Eye (tissue), 1 donor: ENCODE results near the gene DGCR8.
"Not testable (repeated sequence)": the region's sequence is repeated elsewhere in the genome, so short reads cannot be mapped to it uniquely, and the experiment has no call there.

ENCODE experiments used
- DNase-seq: peaks from one replicate; pipeline ENCODE4 v3.0.0-alpha.2; 2015

Gene DGCR8

DNA sequence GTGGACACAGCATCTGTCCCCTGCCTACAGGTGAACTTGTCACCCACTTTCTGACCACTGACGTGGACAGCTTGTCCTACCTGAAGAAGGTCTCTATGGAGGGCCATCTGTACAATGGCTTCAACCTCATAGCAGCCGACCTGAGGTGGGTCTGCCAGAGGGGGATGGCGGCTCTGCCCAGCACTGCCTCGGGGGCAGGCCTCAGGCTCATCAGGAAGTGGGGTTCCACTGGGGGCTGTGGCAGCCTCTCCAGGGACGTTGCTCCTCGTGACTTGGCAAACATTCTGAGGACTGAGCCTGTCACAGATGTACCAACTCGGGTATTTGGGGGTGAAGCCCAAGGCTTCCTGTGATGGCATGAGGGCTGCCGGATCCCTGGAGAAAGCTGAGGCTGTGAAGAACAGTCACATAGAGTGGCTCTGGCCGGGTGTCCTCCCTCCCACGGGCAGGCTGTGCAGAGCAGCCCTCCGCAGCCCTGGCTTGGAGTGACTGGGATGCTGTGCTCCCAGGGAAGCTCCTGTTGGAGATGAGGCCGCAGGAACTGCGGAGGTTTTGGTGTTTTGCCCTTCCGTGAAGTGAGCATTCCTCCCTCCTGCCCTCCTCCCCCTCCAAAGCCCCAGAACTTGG lies 26.5 kb upstream of the DGCR8 start:
- no peak for DNase-seq

DNA sequence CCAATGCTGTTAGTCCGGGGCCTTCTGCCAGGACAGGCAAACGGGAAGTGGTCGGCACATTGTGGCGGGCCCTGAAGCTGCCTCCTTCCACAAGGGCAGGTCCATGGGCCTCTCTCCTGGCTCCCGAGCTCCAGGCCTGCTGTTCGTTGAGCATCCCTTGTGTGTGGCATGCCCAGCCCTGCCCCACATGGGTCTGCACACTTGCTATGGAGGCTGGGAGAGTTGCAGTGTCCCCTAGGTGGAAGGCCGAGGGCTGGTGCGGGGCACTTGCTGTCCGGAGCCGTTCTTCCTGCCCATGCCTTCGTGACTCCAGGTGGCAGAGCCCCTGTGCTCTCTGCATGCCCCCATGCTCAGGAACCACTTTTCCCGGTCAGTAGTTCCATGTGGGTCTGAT lies 26.0 kb upstream of the DGCR8 start:
- no peak for DNase-seq

DNA sequence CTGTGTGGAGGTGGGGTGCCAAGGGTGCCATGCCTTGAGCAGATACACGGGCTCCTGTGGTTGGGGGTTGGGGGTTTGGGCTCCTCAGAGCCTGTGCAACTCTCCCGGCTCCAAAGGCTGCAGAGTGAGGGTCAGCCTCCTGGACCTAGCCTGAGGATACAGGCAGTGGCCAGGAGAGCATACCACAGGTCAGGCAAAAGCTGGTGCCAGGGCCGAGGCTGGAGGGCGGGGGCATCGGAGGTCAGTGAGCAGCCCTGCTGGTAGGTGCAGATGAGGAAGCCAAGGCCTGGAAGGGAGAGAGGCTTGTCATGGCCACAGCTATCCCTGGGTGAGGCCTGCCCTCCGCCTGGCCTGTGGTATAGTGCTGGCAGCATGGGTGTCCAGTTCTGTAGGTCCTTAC lies 25.6 kb upstream of the DGCR8 start:
- DNase-seq: no peak

DNA sequence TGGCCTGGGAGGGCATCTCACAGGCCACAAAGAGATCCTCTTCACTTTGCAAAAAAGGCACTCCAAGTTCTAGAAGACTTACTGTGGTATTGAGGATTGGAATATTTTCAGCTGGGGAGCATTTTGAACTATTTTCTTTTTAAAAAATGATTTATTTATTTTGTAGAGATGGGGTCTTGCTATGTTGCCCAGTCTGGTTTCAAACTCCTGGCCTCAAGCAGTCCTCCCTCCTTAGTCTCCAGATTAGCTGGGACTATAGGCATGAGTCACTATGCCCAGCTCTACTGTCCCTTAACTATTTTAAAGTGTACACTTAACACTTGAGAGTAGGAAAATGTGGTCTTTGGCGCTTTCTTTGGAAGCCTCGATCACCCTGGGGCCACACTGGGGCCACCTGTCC lies 24.9 kb upstream of the DGCR8 start:
- DNase-seq: no peak

DNA sequence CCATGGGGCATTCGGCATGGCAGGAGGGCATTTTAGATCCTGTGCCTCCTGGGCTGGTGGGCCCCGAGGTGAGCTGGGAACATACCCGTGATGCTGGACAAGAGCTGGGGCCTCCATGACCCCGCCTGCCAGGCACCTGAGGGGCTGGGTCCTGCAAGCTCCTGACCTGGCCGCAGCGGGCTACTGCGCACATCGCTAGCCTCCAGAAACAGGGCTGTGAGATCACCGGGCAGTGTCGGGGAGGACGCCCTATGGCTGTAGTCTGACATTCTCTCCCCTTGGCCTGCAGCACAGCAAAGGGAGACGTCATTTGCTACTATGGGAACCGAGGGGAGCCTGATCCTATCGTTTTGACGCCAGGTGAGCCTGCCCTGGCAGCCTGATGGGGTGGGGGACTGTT lies 24.4 kb upstream of the DGCR8 start:
- no peak for DNase-seq

DNA sequence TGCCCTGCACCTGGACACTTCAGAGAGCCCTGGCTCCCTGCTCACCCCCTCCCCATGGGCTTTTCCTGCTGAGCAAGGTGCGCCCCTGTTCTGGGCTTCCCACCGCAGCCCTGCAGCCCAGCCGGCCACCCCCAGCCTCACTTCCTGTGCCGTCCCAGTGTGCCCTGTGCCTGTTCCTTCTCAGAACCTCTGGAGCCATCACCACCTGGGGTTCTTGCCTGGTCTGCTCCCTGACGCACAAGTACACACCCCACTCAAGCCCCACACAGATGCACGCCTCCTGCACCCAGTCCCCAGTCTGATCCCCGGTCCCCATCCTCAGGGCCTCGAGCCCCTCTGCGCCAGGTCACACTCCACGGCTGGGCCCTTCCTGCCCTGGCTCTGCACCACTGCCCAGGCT lies 23.9 kb upstream of the DGCR8 start:
- DNase-seq: no peak

DNA sequence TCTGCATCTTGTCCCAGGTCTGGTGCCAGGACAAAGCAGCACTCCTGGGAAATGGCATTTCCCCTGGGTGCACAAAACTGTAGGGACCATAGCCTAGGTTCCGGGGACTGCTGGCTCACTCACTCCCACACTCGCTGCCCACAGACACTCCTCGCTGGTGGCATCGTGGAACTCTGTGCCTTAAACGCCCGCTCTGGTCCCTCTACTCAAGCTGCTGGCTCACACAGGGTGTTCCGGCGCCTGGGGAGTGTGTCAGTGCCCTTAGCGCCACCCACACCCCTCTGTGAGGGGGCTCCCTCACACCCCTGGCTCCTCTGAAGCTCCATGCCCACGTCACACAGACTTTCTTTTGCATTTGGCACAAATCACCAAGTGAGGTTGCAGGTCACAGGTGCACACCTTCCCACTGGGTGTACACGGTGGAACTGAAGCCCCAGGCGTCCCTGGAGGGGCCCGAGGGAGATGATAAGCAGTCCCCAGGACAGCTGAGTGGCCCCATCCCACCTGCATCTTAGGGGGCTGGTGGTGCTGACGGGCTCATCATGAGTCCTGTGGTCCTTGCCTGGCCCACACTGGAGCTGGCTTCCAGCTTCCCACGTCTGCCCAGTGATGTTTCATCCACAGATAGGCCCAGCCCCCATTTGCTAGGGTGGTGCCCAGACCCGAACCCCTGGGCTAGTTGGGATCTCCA lies 23.2 kb upstream of the DGCR8 start:
- DNase-seq: no peak

DNA sequence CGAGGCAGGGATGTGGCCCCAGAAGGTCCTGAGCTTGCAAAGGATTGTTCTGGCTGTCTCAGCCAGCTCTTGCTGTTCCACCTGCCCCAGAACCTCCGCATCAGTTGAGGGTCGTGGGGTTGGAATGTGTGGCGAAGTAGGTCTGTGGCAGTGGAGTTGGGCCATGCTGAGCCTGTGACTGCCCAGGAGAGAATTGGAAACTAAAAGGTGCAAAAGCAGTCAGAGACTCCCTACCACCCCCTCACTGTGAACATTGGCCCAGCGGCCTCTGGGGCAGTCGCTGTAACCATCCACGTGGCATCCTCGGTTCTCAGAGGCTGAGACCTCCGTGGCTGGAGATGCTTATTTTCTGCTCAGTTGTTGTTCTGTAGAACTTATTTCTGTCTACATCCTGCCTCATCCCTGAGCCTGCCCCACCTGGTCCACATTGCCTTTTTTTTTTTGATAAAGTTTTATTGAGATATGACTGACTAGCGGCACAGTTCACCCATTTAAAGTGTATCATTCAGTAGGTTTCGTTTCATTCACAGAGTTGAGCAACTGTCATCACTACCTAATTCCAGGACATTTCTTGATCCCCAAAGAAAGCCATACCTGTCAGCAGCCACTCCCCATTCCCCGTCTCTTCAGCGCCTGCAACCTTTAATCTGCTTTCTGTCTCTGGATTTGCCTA lies 22.3 kb upstream of the DGCR8 start:
- DNase-seq: no peak

DNA sequence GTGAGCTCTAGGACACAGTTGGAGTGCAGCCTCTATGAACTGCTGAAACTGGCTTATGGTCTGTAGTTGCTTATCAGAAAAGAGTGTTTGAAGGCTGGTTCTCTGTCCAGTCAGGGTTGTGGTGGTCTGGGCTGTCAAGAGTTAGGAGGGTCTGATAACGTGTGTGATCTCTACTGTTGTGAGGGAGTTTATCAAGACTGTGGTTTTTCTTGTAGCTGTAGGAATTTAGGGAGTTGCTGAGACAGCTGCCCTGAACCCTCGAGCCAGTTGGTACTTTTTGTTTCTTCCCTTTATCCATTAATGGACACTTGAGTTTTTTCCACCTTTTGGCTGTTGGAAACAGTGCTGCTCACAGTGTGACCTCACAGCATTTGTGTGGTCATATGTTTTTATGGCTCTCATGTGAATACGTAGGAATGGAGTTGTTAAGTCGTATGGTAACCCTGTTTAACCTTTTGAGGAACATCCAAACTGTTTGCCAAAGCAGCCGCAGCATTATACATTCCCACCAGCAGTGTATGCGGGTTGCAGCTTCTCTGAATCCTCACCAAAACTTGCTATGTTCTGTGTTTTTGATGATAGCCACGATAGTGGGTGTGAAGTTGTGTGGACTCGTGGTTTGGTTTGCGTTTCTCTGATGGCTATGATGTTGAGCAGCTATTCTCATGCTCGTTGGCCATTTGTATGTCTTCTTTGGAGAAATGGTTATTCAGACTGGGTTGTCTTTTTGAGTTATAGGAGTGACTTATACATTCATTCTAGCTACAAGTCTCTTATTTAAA lies 20.9 kb upstream of the DGCR8 start:
- no peak for DNase-seq

DNA sequence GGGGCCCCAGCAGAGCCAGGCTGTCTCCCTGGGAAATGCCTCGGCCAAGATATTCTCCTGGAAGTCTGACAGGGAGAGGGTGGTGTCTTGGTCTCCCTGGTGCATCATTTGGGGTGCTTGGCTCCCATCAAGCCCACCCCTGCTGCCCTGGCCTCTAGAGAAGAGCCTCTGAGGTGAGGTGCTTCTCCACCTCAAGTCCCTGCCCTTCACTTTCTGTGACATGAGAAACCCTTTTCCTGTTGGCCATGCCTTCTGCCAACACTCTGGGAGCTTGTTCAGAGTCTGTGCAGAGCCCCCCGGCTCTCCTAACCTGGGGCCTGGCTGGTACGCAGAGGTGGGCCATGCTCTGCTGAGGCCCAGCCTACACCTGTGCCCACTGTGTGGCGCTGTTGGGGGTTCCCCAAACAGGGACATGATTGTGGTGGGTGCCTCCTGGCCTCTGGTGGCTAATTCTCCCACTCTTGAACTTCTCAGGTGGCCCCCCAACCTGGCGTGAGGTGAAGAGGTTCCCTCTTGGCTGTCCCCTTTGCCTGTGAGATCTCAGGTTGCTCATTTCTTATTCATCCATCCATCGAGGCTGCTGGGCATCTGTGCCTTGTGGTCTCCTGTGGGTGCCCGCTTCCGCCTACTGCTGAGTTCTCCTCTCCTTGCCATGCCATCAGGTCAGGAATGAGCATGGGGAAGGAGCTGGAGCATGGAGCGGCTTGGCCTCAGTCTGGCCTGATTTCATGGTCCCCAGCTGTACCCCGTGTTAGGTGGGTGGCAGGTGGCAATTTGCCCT lies 19.2 kb upstream of the DGCR8 start:
- DNase-seq: no peak

DNA sequence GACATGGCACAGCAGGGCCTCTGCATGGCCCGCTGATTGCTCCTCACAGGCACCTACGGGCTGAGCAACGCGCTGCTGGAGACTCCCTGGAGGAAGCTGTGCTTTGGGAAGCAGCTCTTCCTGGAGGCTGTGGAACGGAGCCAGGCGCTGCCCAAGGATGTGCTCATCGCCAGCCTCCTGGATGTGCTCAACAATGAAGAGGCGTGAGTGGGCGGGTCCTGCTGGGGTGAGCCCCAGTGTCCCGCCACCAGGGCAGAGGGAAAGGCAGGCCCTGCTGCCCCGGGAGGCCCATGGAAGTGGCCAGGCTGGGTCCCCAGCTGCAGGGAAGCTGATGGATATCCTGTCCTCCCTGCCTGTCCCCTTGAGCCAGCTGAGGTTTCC lies 18.6 kb upstream of the DGCR8 start:
- no peak for DNase-seq

DNA sequence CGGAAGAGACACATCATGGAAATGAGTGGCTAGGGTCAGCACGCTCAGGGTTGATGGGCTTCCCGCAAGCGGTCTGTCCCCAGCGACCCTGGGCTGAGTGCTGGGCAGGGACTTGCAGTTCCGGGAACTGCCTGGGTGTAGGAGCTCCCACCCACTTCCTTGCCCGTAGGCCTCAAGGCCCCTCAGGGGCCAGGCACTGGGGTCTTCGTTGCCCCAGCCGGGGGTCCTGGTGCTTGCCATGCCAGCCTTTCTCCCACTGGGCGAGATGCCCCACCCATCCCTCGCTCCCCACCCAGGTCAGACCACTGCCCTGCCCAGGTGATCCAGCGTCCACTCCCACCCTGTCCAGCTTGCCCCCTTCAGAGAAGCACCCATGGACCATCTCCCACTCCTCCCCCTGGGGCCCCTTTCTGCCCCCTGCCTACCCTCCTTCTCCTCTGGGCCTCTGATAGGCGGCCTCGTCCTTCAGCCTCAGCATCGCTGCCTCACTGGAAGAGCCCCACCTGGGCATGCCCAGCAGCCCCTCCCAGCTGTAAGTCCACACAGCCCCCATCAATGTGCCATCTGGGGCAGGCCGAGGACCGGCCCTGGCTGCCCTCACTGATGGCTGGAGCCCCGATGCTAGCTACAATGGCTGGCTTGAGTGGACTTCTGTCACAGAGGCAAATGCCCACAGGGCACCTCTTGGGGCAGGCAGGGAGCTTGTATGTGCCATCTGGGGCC lies 17.8 kb upstream of the DGCR8 start:
- no peak for DNase-seq

DNA sequence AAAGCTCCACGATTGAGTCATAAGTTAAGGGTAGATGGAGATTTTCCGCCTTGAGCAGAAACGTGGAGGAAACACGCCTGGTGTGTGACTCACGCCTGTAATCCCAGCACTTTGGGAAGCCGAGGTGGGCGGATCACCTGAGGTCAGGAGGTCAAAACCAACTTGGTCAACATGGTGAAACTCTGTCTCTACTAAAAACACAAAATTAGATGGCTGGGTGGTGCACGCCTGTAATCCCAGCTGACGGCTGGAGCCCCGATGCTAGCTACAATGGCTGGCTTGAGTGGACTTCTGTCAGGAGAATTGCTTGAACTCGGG lies 17.3 kb upstream of the DGCR8 start:
- no peak for DNase-seq

DNA sequence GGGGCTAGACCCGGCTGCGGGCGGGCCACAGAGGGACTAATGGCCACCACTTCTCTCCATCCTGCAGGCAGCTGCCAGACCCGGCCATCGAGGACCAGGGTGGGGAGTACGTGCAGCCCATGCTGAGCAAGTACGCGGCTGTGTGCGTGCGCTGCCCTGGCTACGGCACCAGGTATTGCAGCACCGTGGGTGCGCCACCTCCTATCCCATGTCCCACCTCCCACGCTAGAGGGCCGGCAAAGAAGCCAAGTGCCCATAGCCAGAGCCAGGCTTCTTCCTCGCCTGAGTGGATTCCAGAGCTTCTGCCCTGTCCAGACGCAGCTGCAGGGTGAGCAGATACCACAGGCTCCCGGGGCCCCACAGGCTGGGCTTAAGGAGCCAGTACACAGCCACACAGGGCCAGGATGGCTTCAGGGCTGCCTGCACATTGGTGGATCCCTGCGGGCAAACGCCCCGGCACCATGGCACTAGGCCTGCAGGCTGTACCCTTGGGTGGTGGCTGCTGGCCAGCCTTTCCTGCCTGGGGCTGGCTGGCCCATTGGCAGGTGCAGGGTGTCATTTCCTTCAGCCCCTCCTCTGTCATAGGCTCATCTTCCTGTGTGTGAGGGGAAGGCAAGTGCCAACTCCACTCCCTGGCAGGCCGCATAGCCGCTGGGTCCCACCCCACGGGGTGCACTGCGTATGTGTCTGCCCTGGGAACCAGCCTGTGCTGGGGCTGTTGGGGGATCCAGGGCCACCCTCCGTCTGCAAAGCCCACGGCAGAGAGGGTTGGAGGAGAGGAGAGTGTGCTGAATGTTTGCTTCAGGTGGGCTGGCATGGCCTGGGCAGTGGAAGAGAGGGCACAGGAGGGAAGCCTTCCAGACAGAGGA lies 16.5 kb upstream of the DGCR8 start:
- no peak for DNase-seq

DNA sequence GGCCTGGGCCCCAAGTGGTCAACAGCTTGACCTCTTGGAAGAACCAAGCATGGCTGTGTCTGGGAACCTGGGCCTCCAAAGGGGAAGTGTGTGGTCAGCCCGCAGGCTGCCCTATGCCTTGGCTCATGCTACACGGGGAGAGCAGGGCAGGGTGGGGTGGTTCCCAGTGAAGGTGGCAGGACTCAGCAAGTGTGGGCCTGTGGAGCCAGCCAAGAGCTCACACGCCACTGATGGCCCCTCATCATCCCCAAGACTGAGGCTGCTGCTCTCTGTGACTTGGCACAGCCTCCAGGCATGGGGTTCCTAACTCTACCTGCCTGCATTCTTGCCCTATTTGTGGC lies 15.9 kb upstream of the DGCR8 start:
- no peak for DNase-seq

DNA sequence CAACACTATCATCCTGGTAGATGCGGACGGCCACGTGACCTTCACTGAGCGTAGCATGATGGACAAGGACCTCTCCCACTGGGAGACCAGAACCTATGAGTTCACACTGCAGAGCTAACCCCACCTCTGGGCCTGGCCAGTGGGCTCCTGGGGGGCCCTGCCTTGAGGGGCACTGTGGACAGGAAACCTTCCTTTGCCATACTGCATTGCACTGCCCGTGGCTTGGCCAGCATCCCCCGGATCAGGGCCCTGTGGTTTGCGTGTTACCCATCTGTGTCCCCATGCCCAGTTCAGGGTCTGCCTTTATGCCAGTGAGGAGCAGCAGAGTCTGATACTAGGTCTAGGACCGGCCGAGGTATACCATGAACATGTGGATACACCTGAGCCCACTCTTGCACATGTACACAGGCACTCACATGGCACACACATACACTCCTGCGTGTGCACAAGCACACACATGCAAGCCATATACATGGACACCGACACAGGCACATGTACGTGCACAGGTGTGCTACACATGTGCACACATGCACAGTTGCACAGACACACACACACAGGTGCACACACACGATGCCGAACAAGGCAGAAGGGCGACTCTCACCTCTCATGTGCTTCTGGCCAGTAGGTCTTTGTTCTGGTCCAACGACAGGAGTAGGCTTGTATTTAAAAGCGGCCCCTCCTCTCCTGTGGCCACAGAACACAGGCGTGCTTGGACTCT lies 15.3 kb upstream of the DGCR8 start:
- no peak for DNase-seq

DNA sequence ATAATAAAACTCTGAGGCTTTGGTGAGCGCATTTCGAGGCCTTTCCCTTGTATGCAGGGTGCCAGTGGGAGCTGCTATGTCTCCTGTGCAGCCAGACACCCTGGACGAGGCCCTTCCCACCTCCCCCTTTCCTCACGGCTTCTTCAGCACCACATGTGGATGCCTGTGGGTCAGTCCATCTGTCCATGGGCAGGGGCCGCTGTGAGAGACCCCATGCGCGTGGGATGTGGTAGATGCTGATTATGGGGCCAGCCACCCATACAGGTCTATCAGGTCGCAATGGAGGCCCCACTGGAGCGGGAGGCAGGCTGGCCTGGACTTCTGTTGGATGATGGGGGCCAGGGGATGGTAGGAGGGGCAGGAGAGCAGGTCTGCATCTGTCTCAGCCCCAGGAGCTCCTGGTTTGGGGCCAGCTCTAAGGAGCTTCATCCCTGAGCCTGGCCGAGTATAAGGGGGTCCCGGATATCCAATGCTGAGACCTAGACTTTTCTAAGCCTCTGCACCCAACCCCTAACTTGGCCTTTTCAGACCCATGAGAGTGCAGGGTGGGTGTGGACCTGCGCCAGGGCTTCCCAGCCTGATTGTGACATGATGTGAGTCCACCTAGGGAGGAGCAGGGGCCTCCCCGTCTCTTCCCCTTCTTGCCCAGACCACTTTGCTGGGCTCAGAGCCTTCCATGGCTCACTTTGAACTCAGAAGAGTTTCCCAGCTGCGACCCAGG lies 14.0 kb upstream of the DGCR8 start:
- DNase-seq: no peak

DNA sequence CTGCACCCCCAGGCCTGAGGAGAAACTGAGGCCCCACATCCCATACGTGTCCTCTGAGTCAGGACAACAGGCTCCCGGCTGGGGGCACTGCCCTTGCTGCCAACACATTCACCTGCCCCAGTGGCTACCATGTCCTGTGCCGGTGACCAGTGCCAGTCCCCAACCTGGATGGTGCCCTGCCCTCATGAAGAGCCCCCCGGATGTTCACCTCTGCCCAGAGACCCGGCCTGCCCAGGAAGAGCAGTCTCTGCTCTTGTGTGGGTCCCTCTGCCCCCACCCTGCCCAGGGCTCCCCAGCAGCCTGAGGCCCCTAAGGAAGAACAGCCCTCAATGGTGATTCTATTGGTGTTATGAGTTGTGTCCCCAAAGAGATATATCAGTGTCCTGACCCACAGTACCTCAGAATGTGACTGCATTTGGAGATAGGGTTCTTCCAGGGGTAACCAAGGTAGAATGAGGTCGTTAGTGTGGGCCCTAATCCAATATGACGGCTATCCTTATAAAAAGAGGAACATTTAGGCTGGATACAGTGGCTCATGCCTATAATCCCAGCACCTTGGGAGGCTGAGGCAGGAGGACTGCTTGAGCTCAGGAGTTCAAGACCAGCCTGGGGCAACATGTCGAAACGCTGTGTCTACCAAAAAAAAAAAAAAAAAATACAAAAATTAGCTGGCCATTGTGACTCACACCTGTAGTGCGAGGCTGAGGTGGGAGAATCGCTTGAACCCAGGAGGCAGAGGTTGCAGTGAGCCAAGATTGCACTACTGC lies 13.2 kb upstream of the DGCR8 start:
- DNase-seq: no peak

DNA sequence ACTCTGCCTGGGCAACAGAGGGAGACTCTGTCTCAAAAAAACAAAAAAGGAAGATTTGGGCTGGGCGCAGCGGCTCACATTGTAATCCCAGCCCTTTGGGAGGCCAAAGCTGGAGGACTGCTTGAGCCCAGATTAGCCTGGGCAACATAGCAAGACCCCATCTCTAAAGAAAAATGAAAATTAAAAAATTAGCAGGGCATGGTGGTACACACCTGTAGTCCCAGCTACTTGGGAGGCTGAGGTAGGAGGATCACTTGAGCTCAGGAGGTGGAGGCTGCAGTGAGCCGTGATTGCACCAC lies 12.7 kb upstream of the DGCR8 start:
- not testable (repeated sequence) for DNase-seq

DNA sequence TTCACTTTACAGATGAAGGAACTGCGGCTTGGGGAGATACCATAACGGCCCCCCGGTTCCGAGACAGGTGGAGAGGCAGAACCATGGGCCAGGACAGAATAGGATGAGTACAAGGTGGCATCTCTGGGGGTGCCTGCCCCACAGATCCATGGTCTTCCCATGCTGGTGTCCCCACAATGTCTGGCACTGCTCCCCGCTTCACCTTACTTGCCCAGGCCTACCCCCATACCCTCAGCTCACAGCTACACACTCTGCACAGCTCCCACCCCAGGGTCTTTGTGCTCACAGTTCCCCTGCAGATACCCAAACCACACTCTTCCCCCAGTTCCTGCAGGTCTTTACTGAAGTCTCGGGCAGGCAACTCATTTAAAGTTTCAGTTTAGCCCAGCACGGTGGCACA lies 11.4 kb upstream of the DGCR8 start:
- no peak for DNase-seq
